GM18858 (cell line): ENCODE results near the gene ATP8B3.

Experiments
- ATAC-seq: cut with Tn5 transposase; IDR thresholded peaks from one replicate; pipeline ENCODE4 v1.9.1; 2021; ENCODE audit not compliant: unreplicated experiment

The ATP8B3 gene

DNA sequence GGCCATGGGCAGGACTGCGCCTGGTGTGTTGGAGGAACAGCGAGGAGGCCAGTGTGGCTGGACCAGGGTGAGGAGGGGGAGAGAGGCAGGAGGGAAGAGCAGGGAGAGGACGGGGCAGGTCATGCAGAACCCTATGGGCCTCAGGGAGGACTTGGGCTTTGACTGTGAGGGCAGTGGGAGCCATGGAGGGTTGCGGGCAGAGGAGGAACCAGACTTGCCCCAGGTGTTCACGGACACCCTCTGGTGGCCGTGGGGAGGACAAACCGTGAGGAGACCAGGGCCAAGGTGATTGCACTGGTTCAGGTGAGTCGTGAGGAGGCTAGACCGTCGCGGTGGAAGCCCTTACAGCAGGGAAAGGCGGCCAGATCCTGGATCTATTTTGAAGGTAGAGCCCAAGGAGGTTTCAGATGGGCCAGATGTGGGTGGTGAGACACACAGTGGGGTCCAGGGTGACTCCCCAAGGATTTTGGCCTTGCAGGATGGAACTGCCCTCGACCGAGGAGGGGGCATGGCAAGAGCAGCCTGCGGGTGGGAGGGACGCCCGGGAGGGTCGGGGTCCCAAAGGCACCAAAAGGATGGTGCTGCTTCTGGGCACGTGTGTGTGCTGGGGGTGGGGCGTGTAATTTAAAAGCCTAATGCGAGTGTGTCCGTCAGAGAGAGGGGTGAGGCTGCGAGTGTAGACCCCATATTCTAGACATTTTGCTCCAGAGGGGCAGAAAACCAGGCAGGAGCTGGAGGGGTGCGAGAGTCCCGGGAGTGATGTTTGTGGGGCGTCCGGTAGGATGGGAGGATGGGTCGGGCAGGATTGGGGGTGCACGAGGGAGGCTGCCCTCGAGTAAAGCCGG lies 39.0 kb upstream of the ATP8B3 start:
- no peak for ATAC-seq

DNA sequence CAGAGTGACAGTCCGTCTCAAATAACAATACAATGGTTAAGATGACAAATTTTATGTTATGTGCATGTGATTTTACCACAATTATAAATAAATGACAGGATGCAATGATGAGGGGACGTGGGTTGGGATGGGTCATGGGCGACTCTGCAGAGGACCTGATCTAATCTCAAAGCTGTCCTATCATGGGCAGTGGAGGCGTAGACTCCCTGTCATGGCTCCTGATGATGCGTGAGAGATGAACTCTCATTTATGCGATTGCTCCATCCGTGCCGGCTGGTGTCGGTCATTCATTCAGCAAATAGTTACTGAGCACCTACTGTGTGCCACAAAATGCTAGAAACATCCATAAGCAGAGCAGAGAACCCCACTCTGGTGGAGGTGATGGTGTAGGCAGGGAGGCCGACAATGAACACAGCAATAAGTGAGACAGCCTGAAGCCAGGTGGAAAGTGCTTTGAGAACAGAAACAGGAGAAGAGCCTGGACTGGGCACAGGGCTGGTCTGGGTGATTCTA lies 37.9 kb upstream of the ATP8B3 start:
- no peak for ATAC-seq

DNA sequence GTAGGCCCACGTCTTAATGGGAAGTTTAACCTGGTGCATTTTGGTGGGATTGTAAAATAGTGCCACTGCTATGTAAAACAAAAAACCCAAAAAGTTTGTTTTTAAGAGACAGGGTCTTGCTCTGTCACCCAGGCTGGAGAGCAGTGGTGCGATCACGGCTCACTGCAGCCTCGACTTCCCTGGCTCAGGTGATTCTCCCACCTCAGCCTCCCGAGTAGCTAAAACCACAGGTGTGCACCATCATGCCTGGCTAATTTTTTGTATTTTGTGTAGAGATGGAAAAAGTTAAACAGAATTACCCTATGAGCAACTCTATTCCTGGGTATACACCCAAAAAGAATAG lies 37.0 kb upstream of the ATP8B3 start:
- no peak for ATAC-seq

DNA sequence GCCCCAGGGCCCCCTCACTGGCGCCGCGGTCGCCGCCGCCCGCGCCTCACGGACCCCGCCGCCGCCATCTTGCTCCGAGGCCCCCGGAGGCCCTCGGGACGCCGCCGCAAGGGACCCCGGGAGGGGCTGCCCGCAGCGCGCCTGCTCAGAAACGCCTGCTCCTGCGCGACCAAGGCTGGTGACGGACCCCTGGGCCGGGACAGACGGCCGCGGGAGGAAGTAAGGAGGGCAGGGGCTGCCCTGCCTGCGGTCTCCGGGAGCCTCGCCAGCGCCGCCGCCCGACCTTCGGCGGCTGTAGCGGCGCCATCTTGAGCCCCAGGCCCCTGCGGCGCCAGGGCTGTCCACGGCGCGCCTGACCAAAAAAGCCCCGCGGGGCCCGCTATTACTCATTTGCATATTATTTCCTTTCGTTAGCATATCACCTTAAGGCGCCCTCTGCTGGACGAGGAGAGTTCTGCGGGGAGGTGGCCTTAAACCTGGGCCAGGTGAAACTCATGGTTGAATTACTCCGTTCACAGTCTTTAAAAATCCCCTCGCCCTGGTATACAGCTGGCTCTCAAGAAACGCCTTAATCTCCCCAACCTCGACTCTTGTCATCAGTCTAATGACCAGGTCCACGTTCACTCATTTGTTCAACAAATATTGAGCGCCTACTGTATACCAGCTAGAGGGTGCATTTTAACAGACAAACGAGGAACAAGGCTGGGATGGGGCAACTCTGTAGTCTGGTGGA lies 36.5 kb upstream of the ATP8B3 start, which contains the start of gene REXO1:
Gene REXO1 (minus strand): TSS at position 85 of the 733 bp plus-strand sequence. CDS start 125 bp downstream, outside the sequence.
- ATAC-seq = peak; percentile 58

DNA sequence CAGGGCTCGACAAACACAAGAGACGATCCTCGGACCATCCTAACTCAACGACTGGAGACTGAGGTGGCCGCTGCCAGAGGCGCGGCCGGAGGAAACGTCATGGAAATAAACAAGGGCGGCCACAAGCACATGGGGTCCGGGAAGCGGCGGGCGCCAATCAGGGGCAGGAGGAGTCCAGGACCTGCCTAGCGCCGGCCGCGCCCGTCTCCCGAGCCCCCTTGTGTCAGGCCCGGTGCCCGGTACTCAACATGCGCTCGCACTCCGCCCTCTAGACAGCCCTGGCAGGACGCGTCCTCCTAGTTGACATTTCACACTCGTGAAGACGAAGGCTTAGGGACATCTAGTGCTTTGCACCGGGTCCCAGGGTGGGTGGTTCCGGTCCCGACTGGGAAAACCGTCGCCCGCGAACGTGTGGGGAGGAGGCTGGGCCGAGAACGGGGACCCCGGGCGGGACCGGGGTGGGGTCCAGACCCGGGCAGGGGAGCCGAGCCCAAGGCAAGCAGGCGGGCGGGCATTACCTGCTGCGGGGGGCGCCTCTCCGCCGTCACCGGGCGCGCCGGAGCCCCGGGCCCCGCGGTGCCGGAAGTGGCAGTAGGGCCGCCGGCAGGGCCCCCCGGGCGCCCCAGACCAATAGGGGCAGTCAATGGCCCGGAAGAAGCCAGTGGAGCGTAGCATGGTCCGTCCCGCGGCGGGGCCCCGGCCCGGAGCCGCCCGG lies 35.8 kb upstream of the ATP8B3 start:
- no peak for ATAC-seq

DNA sequence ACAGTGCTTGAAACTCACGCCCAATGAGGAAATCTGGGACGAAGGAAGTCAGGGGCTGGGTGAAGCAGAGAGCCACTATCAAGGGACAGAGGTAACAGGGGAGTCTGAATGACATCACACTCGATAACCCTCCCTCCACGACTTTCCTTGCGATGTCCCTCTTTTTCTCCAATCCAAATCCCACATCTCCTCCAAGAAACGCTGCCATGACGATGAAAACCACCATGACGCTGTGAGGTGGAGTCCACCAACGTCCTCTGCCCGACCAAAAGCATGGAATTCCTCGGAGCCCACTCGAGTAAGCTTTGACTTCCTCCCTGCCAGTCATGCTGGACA lies 35.2 kb upstream of the ATP8B3 start:
- no peak for ATAC-seq

DNA sequence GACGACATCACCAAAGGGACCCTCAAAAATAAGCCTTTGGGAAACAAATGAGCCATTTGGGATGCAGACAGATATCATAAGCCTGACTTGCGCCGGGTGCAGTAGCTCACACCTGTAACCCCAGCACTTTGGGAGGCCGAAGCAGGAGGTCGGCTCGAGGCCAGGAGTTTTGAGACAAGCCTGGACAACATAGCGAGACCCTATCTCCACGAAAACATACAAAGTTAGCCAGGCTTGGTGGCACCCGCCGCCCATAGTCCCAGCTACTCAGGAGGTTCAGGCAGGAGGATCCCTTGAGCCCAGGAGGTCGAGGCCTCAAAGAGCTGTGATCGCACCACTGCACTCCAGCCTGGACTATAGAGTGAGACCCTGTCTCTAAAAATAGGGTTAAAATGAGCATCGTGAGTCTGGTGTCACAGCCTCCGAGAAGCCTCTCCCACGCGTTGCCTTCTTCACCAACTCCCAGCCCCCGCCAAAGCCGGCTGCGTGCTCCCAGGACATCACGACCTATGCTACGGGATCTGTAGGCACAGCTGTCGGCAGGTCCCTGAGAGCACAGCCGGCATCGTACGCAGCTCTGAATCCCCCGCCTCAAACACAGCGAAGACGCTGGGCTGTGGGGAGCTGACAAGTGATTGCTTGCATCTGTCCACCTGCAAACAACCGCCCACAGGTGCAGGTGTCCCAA lies 34.6 kb upstream of the ATP8B3 start:
- no peak for ATAC-seq

DNA sequence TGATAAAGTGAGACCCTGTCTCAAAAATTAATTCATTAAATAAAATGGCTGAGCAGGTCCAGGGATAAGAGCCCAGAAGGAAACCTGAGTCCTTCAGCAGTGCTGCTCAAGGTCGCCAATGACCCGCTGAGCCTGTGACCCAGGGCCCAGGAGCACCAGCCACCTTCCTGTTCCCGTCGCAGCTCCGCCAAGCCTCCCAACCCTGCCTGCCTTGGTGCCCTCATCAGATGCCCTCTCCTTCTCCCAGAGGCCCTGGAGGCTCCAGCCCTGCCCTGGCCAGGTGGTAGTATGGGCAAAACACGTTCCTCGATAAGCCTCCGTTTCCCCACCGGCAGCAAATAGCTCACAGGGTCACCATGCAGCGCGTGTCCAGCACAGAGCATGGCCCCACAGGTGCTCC lies 33.6 kb upstream of the ATP8B3 start:
- ATAC-seq = no peak

DNA sequence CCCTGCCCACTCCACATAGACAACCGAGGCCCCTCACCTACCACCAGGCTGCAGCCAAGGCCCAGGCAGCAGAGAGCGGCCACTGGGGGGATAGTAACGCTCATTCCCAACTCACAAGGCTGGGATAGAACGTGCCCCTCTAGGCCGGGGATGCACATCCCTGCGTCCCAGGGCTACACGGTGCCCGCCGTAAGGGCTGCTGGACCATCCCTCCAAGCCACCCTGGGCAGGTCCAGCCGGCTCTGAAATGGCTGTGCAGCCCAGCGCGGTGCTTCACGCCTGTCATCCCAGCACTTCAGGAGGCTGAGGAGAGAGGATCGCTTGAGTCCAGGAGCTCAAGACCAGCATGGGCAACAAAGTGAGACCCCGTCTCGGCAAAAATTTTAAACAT lies 33.0 kb upstream of the ATP8B3 start:
- no peak for ATAC-seq

DNA sequence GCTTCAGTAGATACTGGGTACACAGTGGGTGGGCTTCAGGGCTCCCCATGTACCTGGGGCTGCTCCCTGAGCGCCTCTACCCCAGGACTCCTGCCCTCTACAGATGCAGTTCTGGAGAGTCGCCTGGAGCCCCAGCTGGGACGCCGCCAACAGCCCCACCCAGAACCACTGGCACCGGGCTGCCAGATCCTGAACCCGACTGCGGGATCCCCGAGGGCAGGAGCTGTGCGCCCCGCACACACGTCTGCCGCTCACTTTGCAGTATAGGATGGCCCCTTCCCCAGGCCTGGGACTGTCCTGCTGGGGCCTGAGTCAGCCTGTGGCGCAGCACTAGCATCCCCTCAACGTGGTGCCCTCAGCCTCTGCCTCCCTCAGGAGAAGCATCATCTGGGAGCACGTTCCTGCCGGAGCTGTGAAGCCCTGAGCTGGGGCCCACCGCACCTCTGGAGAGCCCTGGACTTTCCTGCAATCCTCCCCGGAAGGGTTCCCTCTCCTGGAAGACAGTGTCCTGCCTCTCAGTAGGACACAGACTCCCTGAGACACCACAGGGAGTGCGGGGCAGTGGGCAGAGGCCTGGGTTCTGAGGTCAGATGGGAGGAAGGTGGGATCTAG lies 32.5 kb upstream of the ATP8B3 start:
- ATAC-seq = no peak

DNA sequence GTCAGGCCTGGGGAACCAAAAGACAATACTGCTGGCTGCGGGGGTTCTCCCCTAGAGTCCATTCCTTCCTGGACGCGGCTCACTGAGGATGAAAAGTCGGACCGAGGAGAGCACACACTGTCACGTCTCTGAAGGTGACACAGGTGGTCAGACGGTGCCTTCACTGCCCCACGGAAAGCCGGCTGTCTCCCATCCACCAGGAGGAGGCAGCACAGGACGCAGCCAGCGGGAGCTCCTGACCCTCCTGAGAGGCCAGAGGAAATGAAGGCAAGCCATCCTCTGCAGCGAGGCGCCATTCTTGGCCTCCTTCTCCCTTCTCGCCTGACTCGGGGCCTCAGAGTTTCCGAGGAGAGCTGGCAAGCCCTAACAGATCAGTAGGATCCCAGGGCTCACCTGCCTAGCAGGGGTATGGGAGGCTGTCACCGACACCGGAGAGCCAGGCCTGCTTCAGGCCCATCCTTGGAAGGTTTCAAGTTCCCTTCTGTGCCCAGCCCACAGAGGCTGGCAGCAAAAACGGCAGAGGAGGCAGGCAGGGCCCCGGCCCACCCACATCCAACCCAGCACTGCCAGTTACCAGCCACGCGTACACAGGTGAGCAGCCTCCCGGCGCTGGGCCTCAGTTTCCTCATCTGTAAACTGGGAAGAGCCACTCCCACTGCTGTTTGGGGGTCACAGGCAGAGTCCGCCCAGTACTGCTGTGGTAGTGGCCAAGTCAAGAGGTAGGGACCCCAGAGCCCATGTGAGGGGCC lies 31.7 kb upstream of the ATP8B3 start:
- no peak for ATAC-seq

DNA sequence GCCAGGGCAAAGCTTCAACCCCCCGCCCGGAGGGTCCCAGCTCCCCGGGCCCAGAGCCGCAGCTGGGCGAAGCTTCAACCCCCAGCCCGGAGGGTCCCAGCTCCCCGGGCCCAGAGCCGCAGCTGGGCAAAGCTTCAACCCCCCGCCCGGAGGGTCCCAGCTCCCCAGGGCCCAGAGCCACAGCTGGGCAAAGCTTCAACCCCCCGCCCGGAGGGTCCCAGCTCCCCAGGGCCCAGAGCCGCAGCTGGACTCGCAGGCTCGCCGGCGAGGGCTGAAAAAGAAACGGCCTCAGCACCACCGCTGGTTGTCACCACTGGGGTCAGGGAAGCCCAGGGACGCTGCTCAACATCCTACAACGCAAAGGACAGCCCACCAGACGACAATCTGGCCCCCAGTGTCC lies 31.0 kb upstream of the ATP8B3 start:
- no peak for ATAC-seq

DNA sequence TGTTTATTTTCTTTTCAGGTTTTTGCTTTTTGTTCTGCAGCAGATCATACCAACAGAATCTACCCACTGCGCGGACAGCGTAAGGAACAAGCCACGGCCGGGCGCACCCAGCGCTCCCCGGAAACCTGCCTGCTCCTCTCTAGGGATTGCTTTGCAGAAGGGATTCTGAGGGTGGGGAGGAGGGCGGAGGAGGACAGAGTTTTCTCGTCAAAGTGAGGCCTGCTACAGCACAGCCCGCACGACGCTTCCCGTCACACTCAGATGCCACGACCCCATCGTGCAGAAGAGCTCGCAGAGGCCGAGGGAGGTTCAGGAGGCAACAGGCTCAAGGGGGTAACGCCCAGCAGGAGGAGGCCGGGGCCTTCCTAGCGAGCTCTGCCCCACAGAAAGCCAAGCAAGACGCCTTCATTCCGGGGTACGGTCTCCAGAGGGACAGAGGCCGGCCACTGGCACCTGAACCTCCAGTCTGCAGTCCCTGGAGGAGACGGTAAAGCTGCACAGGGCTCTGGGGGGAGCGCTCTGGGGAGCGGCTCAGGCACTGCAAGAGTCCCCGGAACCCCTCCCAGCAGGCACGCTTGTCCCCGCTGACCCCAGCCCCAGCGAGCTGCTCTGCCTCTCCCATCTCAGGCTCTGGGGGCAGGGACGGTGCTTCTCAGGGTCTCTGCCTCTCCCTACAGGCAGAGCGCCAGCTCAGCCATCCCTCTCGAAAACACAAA lies 29.3 kb upstream of the ATP8B3 start:
- no peak for ATAC-seq

DNA sequence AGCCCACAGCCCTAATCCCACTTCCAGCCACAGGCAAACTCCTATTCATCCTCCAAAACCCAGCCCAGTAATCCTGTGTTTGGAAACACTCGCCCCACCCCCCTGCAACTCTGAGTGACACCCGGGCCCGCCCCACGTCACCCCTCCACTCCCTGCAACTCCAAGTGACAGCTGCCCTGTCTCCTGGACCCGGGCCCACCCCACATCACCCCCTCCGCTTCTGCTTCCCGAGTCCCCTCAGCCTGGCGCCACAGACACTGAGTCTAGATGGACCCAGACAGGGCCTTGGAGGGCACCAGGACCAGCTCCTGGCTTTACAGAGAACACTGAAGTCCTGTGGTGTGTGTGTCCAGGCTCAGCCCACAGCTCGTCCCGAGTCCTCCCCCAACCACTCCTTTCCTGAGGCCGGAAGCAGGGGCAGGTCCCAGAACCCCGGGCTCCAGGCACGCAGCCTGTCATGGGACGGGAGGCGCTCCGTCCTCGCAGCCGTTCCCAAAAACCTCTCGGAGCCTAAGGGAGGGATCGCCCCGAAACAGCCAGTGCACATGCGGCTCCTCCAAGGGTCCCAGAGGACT lies 28.6 kb upstream of the ATP8B3 start:
- no peak for ATAC-seq

DNA sequence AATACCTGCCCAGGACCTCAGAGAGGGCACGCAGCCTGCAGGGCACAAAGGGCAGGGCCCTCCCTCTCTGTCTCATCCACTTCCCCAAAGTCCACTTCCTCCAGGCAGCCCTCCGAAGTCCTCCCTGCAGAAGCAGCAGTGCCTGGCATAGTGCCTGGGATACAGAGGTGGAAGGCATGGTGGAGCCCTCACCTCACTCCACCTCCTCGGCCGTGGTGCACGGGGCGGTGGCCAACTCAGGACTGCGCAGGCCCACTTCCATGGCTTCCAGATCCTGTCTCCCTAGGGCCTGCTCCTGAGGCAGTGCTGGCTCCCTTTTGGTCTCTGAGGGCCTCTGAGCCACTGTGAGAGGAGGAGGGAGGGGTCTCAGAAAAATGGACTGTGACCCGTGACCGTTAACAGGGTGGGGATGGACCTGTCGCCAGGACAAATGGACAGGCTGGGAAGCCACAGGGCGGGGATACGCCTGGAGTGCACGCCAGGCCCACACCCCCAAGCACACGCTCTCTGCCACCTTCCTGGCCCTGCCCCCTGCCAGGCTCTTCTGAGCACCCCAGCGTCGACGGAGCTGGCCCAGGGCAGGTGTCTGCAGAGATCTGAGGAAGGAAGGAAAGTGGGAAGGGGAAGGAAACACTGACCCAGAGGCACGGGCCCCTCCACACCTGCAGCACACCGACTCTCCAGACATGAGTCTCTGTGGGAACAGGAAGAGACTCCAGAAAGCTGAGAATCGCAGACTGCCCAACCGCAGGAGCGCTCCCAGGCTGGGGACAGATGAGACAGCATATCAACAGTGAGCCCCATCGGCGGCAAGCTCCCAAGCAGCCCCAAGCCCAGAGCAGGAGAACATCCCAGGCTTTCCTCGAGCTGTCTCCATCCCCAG lies 27.8 kb upstream of the ATP8B3 start:
- no peak for ATAC-seq

DNA sequence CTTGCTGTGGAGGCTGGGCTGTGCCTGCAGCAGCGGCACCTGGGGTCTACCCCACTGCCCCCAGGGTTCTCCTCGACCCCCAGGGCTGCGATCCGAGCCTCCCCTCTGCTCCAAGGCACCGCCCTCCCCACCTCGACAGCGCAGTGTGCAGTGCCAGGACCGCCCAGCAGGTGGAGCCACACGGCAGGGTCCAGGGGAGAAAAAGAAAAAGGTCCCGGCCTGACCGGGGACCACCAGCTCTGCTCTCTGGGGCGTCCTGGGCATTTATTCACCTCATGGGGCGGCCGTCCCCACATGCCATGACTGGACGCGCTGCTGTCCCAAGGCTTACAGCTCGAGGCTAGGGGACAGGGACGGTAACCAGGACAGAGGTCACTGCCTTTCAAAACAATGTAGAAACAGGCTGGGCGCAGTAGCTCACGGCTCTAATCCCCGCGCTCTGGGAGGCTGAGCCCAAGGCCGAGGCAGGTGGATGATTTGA lies 25.6 kb upstream of the ATP8B3 start:
- no peak for ATAC-seq

DNA sequence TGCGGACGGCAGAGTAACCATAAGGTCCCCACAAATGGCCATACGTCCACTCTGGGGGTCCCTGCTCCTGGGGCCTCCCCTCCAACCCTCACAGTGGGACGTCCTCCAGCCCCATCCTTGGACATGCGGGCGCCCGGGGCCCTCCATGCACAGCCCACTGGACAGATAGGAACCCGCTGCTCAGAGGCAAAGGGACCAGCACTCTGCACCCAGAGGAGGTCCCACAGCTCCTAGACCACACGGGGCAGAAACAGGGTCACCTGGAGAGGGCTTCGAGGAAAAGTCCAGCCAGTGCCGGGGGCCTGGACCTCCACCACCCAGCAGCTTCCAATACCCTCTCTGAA lies 25.1 kb upstream of the ATP8B3 start:
- ATAC-seq = no peak
